Neural cell (in vitro differentiated cells): Measurements from ENCODE around the gene TTR. TPM values are rescaled to one million over a fixed set of nuclear protein-coding genes. Genes with fewer than 3 reads are reported as not detected.

Source experiments
- H2AFZ ChIP-seq: fragments of 200-600, 300-800 bp; sonication (generic), shearing (Covaris generic); 2 replicates; pipeline ENCODE4 v1.6.0; 2014; ENCODE audit warnings: low read depth, mild to moderate bottlenecking, antibody characterized with exemption, low read length, moderate library complexity
- H3F3A ChIP-seq: fragments of 200-600 bp; shearing (Covaris generic); 2 replicates; pipeline ENCODE4 v1.6.1; 2016; ENCODE audit warnings: mild to moderate bottlenecking, moderate library complexity, mixed read lengths, antibody characterized with exemption, low read length; ENCODE audit not compliant: insufficient read depth, poor library complexity, severe bottlenecking
- H3K27ac ChIP-seq: fragments of 200-600, 300-800 bp; sonication (generic), shearing (Covaris generic); 2 replicates; pipeline ENCODE4 v1.5.1; 2014; ENCODE audit warnings: mild to moderate bottlenecking, low read length, moderate library complexity
- H3K27me3 ChIP-seq: fragments of 300-800, 200-600 bp; sonication (generic), shearing (Covaris generic); 2 replicates; pipeline ENCODE4 v1.6.0; 2014; ENCODE audit warnings: mild to moderate bottlenecking, low read depth, low read length, moderate library complexity; ENCODE audit not compliant: insufficient read depth
- H3K36me3 ChIP-seq: fragments of 300-800, 200-600 bp; sonication (generic), shearing (Covaris generic); 2 replicates; pipeline ENCODE4 v1.5.1; 2014; ENCODE audit warnings: mild to moderate bottlenecking, antibody characterized with exemption, low read length, moderate library complexity; ENCODE audit not compliant: insufficient read depth
- H3K4me2 ChIP-seq: fragments of 300-800, 200-600 bp; sonication (generic), shearing (Covaris generic); 2 replicates; pipeline ENCODE4 v1.6.0; 2014; ENCODE audit warnings: mild to moderate bottlenecking, low read length
- H3K4me3 ChIP-seq: fragments of 300-800, 200-600 bp; sonication (generic), shearing (Covaris generic); 2 replicates; pipeline ENCODE4 v1.5.1; 2014; ENCODE audit warnings: mild to moderate bottlenecking, low read length, moderate library complexity
- H3K79me2 ChIP-seq: fragments of 200-600 bp; shearing (Covaris generic); replicated peaks from 2 replicates; pipeline ENCODE4 v1.6.0; 2014; ENCODE audit warnings: mild to moderate bottlenecking, low read length, moderate library complexity; ENCODE audit not compliant: insufficient read depth
- H3K9ac ChIP-seq: fragments of 300-800, 200-600 bp; sonication (generic), shearing (Covaris generic); 2 replicates; pipeline ENCODE4 v1.6.1; 2016; ENCODE audit warnings: mild to moderate bottlenecking, low read length, mixed read lengths
- H3K9me2 ChIP-seq: fragments of 200-600 bp; shearing (Covaris generic); 2 replicates; pipeline ENCODE4 v1.6.1; 2016; ENCODE audit warnings: mild to moderate bottlenecking, low read length, mixed read lengths; ENCODE audit not compliant: insufficient read depth
- H3K9me3 ChIP-seq: fragments of 200-600, 300-800 bp; sonication (generic), shearing (Covaris generic); 2 replicates; pipeline ENCODE4 v1.6.1; 2016; ENCODE audit warnings: mild to moderate bottlenecking, mixed run types, low read length, moderate library complexity, mixed read lengths
- H4K20me1 ChIP-seq: fragments of 200-600 bp; shearing (Covaris generic); 2 replicates; pipeline ENCODE4 v1.6.1; 2016; ENCODE audit warnings: mild to moderate bottlenecking, mixed run types; ENCODE audit not compliant: insufficient read depth
- CTCF ChIP-seq: fragments of 450-650 bp; IDR thresholded peaks from 2 replicates; pipeline ENCODE4 v1.5.1; 2014; ENCODE audit warnings: antibody characterized with exemption, mild to moderate bottlenecking, moderate library complexity; ENCODE audit not compliant: poor library complexity, severe bottlenecking
- EP300 ChIP-seq: fragments of 450-650 bp; conservative IDR thresholded peaks from 2 replicates; pipeline ENCODE4 v1.6.1; 2014; ENCODE audit warnings: antibody characterized with exemption, mild to moderate bottlenecking, moderate library complexity; ENCODE audit not compliant: poor library complexity, severe bottlenecking
- EZH2 ChIP-seq: fragments of 200-600, 300-800 bp; shearing (Covaris generic), sonication (generic); IDR thresholded peaks from 2 replicates; pipeline ENCODE4 v1.6.1; 2014; ENCODE audit warnings: antibody characterized with exemption, low read length, borderline replicate concordance, mild to moderate bottlenecking; ENCODE audit not compliant: insufficient read depth, poor library complexity, severe bottlenecking
- MXI1 ChIP-seq: fragments of 450-650 bp; conservative IDR thresholded peaks from 2 replicates; pipeline ENCODE4 v1.6.1; 2014; ENCODE audit warnings: antibody characterized with exemption, mild to moderate bottlenecking; ENCODE audit not compliant: poor library complexity, severe bottlenecking
- POLR2AphosphoS5 ChIP-seq: IDR thresholded peaks from 2 replicates; pipeline ENCODE4 v1.6.1; 2012
- RAD21 ChIP-seq: fragments of 450-650 bp; conservative IDR thresholded peaks from 2 replicates; pipeline ENCODE4 v1.6.1; 2014; ENCODE audit warnings: antibody characterized with exemption, mild to moderate bottlenecking, moderate library complexity
- SMC3 ChIP-seq: fragments of 450-650 bp; conservative IDR thresholded peaks from 2 replicates; pipeline ENCODE4 v1.6.1; 2014; ENCODE audit warnings: antibody characterized with exemption, mild to moderate bottlenecking, moderate library complexity; ENCODE audit not compliant: poor library complexity
- TAF1 ChIP-seq: IDR thresholded peaks from 2 replicates; pipeline ENCODE4 v1.6.1; 2012; ENCODE audit warnings: low read depth
- polyA plus RNA-seq: library from polyadenylated mRNA; depleted of rRNA; stranded (reverse); fragments of >200 nt; gene quantifications from 2 replicates; pipeline ENCODE4 v1.2.3, GENCODE V29; 2014
- TF ChIP-seq, protein P1 (sequence below): IDR thresholded peaks from 2 replicates; pipeline ENCODE4 v1.6.1; 2012; ENCODE audit warnings: borderline replicate concordance

TTR gene
- polyA plus RNA-seq, 1 donor from 2014 or later: not detected

DNA sequence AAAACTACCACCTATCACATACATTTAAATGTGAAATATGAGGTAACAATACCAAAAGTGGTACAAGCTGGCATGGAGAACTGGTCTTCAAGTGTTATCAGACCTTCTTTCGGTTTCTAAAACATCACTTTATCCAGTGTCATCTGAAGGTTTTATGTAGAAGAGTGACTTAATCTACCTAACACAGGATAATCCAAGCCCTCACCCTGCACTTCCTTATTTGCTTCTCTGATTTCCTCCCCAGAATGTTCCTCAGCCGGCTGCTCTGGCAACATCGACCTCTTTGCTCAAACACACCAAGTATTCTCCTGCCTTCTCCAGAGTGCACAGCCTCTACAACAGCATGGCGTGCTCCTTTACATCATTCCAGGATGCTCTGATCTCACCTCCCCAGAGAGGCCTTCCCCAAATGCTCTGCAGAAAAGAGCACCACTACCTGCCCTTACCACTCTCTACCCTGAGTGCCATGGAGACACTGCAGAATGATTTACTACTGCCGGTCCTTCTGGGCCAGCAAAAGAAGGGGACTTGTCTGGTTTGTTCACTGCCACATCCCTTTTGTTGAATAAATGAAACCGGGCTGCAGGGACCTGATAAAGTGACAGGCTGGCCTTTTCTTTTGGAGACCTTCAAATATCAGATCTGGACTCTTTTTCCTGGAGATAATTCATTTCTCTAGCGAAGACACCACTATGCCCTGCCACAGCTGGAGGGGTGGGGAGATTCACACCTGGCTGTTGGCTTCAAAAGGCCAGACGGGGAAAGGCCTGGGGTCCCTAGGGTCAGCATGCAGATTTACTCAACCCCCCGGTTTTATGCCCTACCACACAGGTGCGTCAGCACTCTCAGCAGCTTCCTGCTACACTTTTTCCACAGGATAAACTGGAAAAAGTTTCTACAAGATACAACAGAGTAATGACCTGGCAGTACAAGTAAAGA, 42.0 kb downstream of the TTR start:
- H3K9me2 ChIP-seq: no peaks in the 10 kb centered on the region
- peaks cover 3% of the 10 kb centered on the region for H3K36me3 ChIP-seq
- no peak overlapping the region for H3K4me3 ChIP-seq
- no peaks in the 10 kb centered on the region for H3F3A ChIP-seq
- TF ChIP-seq MXI1 (no peak), CTCF (no peak), POLR2AphosphoS5 (no peak), RAD21 (no peak), TAF1 (no peak), SMC3 (no peak), EP300 (no peak), EZH2 (no peak)
- TF ChIP-seq, protein P1, sequence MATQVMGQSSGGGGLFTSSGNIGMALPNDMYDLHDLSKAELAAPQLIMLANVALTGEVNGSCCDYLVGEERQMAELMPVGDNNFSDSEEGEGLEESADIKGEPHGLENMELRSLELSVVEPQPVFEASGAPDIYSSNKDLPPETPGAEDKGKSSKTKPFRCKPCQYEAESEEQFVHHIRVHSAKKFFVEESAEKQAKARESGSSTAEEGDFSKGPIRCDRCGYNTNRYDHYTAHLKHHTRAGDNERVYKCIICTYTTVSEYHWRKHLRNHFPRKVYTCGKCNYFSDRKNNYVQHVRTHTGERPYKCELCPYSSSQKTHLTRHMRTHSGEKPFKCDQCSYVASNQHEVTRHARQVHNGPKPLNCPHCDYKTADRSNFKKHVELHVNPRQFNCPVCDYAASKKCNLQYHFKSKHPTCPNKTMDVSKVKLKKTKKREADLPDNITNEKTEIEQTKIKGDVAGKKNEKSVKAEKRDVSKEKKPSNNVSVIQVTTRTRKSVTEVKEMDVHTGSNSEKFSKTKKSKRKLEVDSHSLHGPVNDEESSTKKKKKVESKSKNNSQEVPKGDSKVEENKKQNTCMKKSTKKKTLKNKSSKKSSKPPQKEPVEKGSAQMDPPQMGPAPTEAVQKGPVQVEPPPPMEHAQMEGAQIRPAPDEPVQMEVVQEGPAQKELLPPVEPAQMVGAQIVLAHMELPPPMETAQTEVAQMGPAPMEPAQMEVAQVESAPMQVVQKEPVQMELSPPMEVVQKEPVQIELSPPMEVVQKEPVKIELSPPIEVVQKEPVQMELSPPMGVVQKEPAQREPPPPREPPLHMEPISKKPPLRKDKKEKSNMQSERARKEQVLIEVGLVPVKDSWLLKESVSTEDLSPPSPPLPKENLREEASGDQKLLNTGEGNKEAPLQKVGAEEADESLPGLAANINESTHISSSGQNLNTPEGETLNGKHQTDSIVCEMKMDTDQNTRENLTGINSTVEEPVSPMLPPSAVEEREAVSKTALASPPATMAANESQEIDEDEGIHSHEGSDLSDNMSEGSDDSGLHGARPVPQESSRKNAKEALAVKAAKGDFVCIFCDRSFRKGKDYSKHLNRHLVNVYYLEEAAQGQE: no peak
- no peak overlapping the region for H3K9ac ChIP-seq
- no peaks in the 10 kb centered on the region for H4K20me1 ChIP-seq
- H2AFZ ChIP-seq: no peak overlapping the region
- no peak overlapping the region for H3K27ac ChIP-seq
- no peaks in the 10 kb centered on the region for H3K79me2 ChIP-seq
- H3K9me3 ChIP-seq: no peaks in the 10 kb centered on the region
- no peaks in the 10 kb centered on the region for H3K27me3 ChIP-seq
- H3K4me2 ChIP-seq: no peak overlapping the region

DNA sequence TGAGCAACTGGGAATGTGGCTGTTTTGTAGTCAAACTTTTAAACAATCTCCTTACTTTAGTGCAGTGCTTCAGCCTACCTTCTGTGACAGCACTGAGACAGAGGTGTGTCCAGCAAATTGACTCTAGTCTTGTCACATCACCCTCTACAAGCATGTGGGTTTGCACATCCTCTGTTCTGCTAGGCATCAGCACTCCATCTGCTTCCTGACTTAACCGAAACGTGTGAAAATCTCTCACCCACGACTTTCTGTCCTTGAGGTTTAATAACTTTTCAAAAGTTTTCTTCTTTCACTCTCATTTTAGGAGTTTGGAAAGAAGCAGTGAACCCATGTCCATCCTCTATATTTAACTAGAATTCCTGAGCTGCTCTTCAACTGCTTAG, 42.6 kb downstream of the TTR start:
- no peaks in the 10 kb centered on the region for H3F3A ChIP-seq
- H2AFZ ChIP-seq: no peak overlapping the region
- no peak overlapping the region for H3K27ac ChIP-seq
- no peaks in the 10 kb centered on the region for H3K79me2 ChIP-seq
- no peaks in the 10 kb centered on the region for H3K9me2 ChIP-seq
- no peak overlapping the region for H3K4me2 ChIP-seq
- H3K27me3 ChIP-seq: no peaks in the 10 kb centered on the region
- H3K9me3 ChIP-seq: no peaks in the 10 kb centered on the region
- H3K9ac ChIP-seq: no peak overlapping the region
- no peaks in the 10 kb centered on the region for H4K20me1 ChIP-seq
- H3K36me3 ChIP-seq: no peaks in the 10 kb centered on the region
- TF ChIP-seq POLR2AphosphoS5 (no peak), TAF1 (no peak), RAD21 (no peak), SMC3 (no peak), EZH2 (no peak), MXI1 (no peak), CTCF (no peak), EP300 (no peak)
- TF ChIP-seq, protein P1: no peak
- H3K4me3 ChIP-seq: no peak overlapping the region
